Astrocyte of the hippocampus (primary cell): ENCODE results near the gene B4GAT1.
"Not testable (repeated sequence)": the region's sequence is repeated elsewhere in the genome, so short reads cannot be mapped to it uniquely, and the experiment has no call there.

Source experiments
- DNase-seq: peaks from one replicate; pipeline ENCODE4 v3.0.0; 2011; ENCODE audit warnings: low read depth, low spot score

Gene B4GAT1

GRCh38 chr11:66347425-66348276, at the start of gene B4GAT1:
Gene B4GAT1 (minus strand): TSS chr11:66347629. CDS start chr11:66347545, 84 bp downstream.
- peak; percentile 92 for DNase-seq

GRCh38 chr11:66393954-66394353, 46.5 kb upstream of the B4GAT1 start:
- no peak for DNase-seq

- no peak for DNase-seq
Observed at GRCh38 chr11:66391322-66391721, 43.9 kb upstream of the B4GAT1 start.

- peak; percentile 69 for DNase-seq
Observed at GRCh38 chr11:66388780-66389386, 41.5 kb upstream of the B4GAT1 start.

GRCh38 chr11:66386171-66387069, 39.0 kb upstream of the B4GAT1 start:
- DNase-seq = peak; percentile 88

GRCh38 chr11:66384316-66384715, 36.9 kb upstream of the B4GAT1 start:
- DNase-seq = not testable (repeated sequence)

- not testable (repeated sequence) for DNase-seq
Observed at GRCh38 chr11:66380264-66380663, 32.8 kb upstream of the B4GAT1 start.

- not testable (repeated sequence) for DNase-seq
Observed at GRCh38 chr11:66373690-66374287, 26.4 kb upstream of the B4GAT1 start.

- DNase-seq = no peak
Observed at GRCh38 chr11:66373265-66373664, 25.8 kb upstream of the B4GAT1 start.

GRCh38 chr11:66371627-66372415, 24.4 kb upstream of the B4GAT1 start, which contains the start of gene SLC29A2:
Gene SLC29A2 (minus strand): TSS chr11:66371760. CDS start chr11:66371591, 169 bp downstream.
- peak; percentile 41 for DNase-seq

- DNase-seq = no peak
Observed at GRCh38 chr11:66369073-66369894, 21.9 kb upstream of the B4GAT1 start.

- DNase-seq = no peak
Observed at GRCh38 chr11:66368484-66368883, 21.1 kb upstream of the B4GAT1 start.

- DNase-seq = no peak
Observed at GRCh38 chr11:66367561-66368312, 20.3 kb upstream of the B4GAT1 start.

GRCh38 chr11:66366844-66367477, 19.5 kb upstream of the B4GAT1 start:
- DNase-seq = no peak

GRCh38 chr11:66365711-66366619, 18.5 kb upstream of the B4GAT1 start:
- no peak for DNase-seq

- no peak for DNase-seq
Observed at GRCh38 chr11:66365166-66365565, 17.7 kb upstream of the B4GAT1 start.

GRCh38 chr11:66363805-66364535, 16.5 kb upstream of the B4GAT1 start:
- no peak for DNase-seq
